H9 (cell line): ENCODE measurements around the gene IRF2BPL. TPM values are rescaled to one million over a fixed set of nuclear protein-coding genes. Genes with fewer than 3 reads are reported as not detected.

Source experiments
- DNase-seq: peaks from one replicate; pipeline ENCODE4 v3.0.0-alpha.2; 2017
- H2AFZ ChIP-seq: one replicate; pipeline ENCODE4 v1.6.1; 2013; ENCODE audit warnings: mild to moderate bottlenecking, low read length, control low read depth, moderate library complexity
- H2AK5ac ChIP-seq: 2 replicates; pipeline ENCODE4 v1.6.1; 2013; ENCODE audit warnings: low read length, control low read depth, mixed read lengths; ENCODE audit not compliant: insufficient read length
- H2BK120ac ChIP-seq: one replicate; pipeline ENCODE4 v1.6.1; 2013; ENCODE audit warnings: low read depth, mild to moderate bottlenecking, low read length, control low read depth, inconsistent platforms; ENCODE audit not compliant: poor library complexity, severe bottlenecking
- H2BK12ac ChIP-seq: 2 replicates; pipeline ENCODE4 v1.6.1; 2013; ENCODE audit warnings: low read length, control low read depth, mixed read lengths, low read depth; ENCODE audit not compliant: insufficient read length
- H2BK15ac ChIP-seq: 2 replicates; pipeline ENCODE4 v1.6.1; 2013; ENCODE audit warnings: low read depth, low read length, control low read depth
- H2BK20ac ChIP-seq: one replicate; pipeline ENCODE4 v1.6.1; 2013; ENCODE audit warnings: low read depth, mild to moderate bottlenecking, low read length, control low read depth, inconsistent platforms; ENCODE audit not compliant: poor library complexity, severe bottlenecking
- H2BK5ac ChIP-seq: 2 replicates; pipeline ENCODE4 v1.6.1; 2013; ENCODE audit warnings: low read length, control low read depth, mixed read lengths; ENCODE audit not compliant: insufficient read length
- H3K14ac ChIP-seq: 2 replicates; pipeline ENCODE4 v1.6.1; 2013; ENCODE audit warnings: low read length, control low read depth; ENCODE audit not compliant: insufficient read depth
- H3K18ac ChIP-seq: 2 replicates; pipeline ENCODE4 v1.6.1; 2013; ENCODE audit warnings: low read depth, mild to moderate bottlenecking, mixed read lengths, low read length, control low read depth; ENCODE audit not compliant: insufficient read length
- H3K23ac ChIP-seq: 2 replicates; pipeline ENCODE4 v1.6.1; 2013; ENCODE audit warnings: low read length, control low read depth, mixed read lengths, low read depth; ENCODE audit not compliant: insufficient read length
- H3K23me2 ChIP-seq: 2 replicates; pipeline ENCODE4 v1.6.1; 2013; ENCODE audit warnings: low read depth, mild to moderate bottlenecking, mixed read lengths, low read length, control low read depth; ENCODE audit not compliant: insufficient read length, poor library complexity, severe bottlenecking
- H3K27ac ChIP-seq: 2 replicates; pipeline ENCODE4 v1.5.1; 2013; ENCODE audit warnings: low read length, control low read depth, mixed read lengths, low read depth; ENCODE audit not compliant: insufficient read length
- H3K27me3 ChIP-seq: 2 replicates; pipeline ENCODE4 v1.6.1; 2013; ENCODE audit warnings: low read length, control low read depth, inconsistent platforms; ENCODE audit not compliant: insufficient read depth
- H3K4ac ChIP-seq: 2 replicates; pipeline ENCODE4 v1.6.1; 2013; ENCODE audit warnings: low read depth, mild to moderate bottlenecking, control low read depth, inconsistent platforms, low read length, moderate library complexity
- H3K4me1 ChIP-seq: 2 replicates; pipeline ENCODE4 v1.6.1; 2013; ENCODE audit warnings: low read length, control low read depth, inconsistent platforms; ENCODE audit not compliant: insufficient read depth
- H3K4me2 ChIP-seq: 2 replicates; pipeline ENCODE4 v1.6.1; 2013; ENCODE audit warnings: low read length, control low read depth, mixed read lengths; ENCODE audit not compliant: insufficient read length, insufficient read depth
- H3K56ac ChIP-seq: 2 replicates; pipeline ENCODE4 v1.6.1; 2013; ENCODE audit warnings: low read depth, mild to moderate bottlenecking, mixed read lengths, low read length, control low read depth; ENCODE audit not compliant: insufficient read length
- H3K79me1 ChIP-seq: 2 replicates; pipeline ENCODE4 v1.6.1; 2013; ENCODE audit warnings: low read depth, mild to moderate bottlenecking, moderate library complexity, low read length, control low read depth, inconsistent platforms; ENCODE audit not compliant: insufficient read depth, poor library complexity, severe bottlenecking
- H3K79me2 ChIP-seq: 2 replicates; pipeline ENCODE4 v1.6.1; 2013; ENCODE audit warnings: low read length, control low read depth, inconsistent platforms; ENCODE audit not compliant: insufficient read depth
- H3K9ac ChIP-seq: 2 replicates; pipeline ENCODE4 v1.6.1; 2013; ENCODE audit warnings: low read length, control low read depth, mixed read lengths; ENCODE audit not compliant: insufficient read length; ENCODE audit errors: extremely low read depth
- H3K9me3 ChIP-seq: one replicate; pipeline ENCODE4 v1.6.1; 2013; ENCODE audit warnings: low read depth, low read length, inconsistent platforms; ENCODE audit not compliant: control insufficient read depth
- H3T11ph ChIP-seq: one replicate; pipeline ENCODE4 v1.6.1; 2013; ENCODE audit warnings: mild to moderate bottlenecking, low read length, control low read depth, inconsistent platforms
- H4K20me1 ChIP-seq: one replicate; pipeline ENCODE4 v1.6.1; 2013; ENCODE audit not compliant: control insufficient read depth, insufficient read length, insufficient read depth
- H4K5ac ChIP-seq: 2 replicates; pipeline ENCODE4 v1.6.1; 2013; ENCODE audit warnings: low read depth, mild to moderate bottlenecking, mixed read lengths, low read length, control low read depth; ENCODE audit not compliant: insufficient read length
- H4K8ac ChIP-seq: replicated peaks from 2 replicates; pipeline ENCODE4 v1.6.1; 2013; ENCODE audit warnings: low read length, control low read depth, mixed read lengths, low read depth; ENCODE audit not compliant: insufficient read length
- H4K91ac ChIP-seq: 2 replicates; pipeline ENCODE4 v1.6.1; 2013; ENCODE audit warnings: low read depth, mild to moderate bottlenecking, moderate library complexity, mixed read lengths, low read length, control low read depth; ENCODE audit not compliant: insufficient read length
- H3K27ac Mint-ChIP-seq, 3 experiments: 2 replicates in 2 of 3; 3 replicates in 1 of 3; pipeline ENCODE4 v1.8.0; 2020 to 2021; ENCODE audit warnings: mixed read lengths in 3 of 3, mild to moderate bottlenecking in 1 of 3, moderate library complexity in 1 of 3
- H3K27me3 Mint-ChIP-seq: 2 replicates; pipeline ENCODE4 v1.8.0; 2021; ENCODE audit warnings: low read depth, mild to moderate bottlenecking, moderate library complexity, mixed read lengths
- H3K36me3 Mint-ChIP-seq, 3 experiments: 2 replicates in 2 of 3; 3 replicates in 1 of 3; pipeline ENCODE4 v1.8.0; 2020 to 2021; ENCODE audit warnings: low read depth in 3 of 3, mixed read lengths in 3 of 3; ENCODE audit not compliant: insufficient read depth in 1 of 3
- H3K4me1 Mint-ChIP-seq, 2 experiments: 2 replicates each; pipeline ENCODE4 v1.8.0; 2020; ENCODE audit warnings: mixed read lengths in 2 of 2
- H3K4me3 Mint-ChIP-seq, 2 experiments: 2 replicates in 1 of 2; 3 replicates in 1 of 2; pipeline ENCODE4 v1.8.0; 2020 to 2021; ENCODE audit warnings: mild to moderate bottlenecking in 2 of 2, mixed read lengths in 2 of 2, moderate library complexity in 1 of 2
- H3K9me3 Mint-ChIP-seq, 2 experiments: 2 replicates in 1 of 2; 3 replicates in 1 of 2; pipeline ENCODE4 v1.8.0; 2020; ENCODE audit warnings: mild to moderate bottlenecking in 2 of 2, mixed read lengths in 2 of 2, moderate library complexity in 1 of 2
- WGBS: extraction: QIAGEN DNeasy Blood & Tissue Kit; methylation state at CpG from one replicate; pipeline ENCODE4 v1.1.7; 2013; ENCODE audit warnings: missing lambda C conversion rate, low lambda C conversion rate, mixed read lengths; ENCODE audit not compliant: insufficient read length; ENCODE audit errors: extremely low coverage; 5-methylcytosine and 5-hydroxymethylcytosine counted together
- total RNA-seq: library from RNA; stranded (reverse); gene quantifications from 2 replicates; pipeline ENCODE4 v1.2.1, GENCODE V29; 2021
- TF ChIP-seq, protein P1 (sequence below): fragments of 200-600 bp; sonication (generic); conservative IDR thresholded peaks from 3 replicates; pipeline ENCODE4 v1.8.0; 2021; ENCODE audit warnings: antibody characterized with exemption, mild to moderate bottlenecking

IRF2BPL gene
- total RNA-seq, 1 experiment from 2014 or later: 59.0 TPM

DNA sequence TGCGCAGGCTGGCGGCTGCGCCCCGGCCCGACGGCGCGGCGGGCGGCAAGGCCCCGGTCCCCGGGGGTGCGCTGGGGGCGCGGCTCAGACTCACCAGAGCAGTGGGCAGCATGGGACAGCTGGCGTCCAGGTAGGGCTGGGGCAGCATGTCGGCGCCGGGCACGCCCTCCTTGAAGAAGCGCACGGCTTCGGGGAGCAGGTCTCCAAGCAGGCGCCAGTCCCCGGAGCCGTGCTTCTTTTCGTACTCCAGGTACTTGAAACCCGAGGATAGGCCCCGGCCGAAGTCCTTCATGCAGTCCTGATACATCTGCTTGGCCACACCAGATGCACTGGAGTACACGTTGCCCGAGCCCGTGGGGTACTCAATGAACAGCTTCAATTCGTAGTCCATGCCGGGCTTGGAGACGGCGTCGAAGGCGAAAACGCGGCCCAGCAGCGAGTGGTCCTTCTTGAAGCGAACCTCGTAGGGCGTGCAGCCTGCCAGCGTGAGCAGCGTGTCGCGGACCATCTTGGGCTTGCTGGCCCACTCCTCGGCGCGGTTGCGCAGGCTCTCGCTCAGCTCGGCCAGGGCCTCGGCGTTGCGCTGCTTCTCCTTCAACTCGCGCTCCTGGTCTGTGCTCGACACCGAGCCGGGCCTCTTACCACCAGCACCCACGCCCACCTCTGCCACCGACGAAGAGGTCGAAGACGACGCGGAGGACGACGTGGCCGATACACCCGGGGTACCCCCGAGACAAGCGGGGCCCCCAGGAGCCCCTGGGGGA lies 2.2 kb downstream of the IRF2BPL start:
- peak overlapping the region; percentile 65 for H3K18ac ChIP-seq
- H3K9me3 ChIP-seq: no peaks in the 10 kb centered on the region
- Mint-ChIP-seq H3K9me3 (no peaks in the 10 kb centered on the region), H3K4me1 (peaks cover 46 to 61% of the 10 kb centered on the region in 2 experiments), H3K27me3 (no peaks in the 10 kb centered on the region), H3K36me3 (peaks cover 4 to 14% (median 9%) of the 10 kb centered on the region in 3 experiments; a peak in 6 of 7 replicates), H3K27ac (0 out of 7 replicates have a peak overlapping the region, but pooled peaks of 1 of the 3 experiments have one; percentile 52), H3K4me3 (peak overlapping the region; percentile 77 to 86)
- no peak overlapping the region for H3K23ac ChIP-seq
- no peak overlapping the region for H4K8ac ChIP-seq
- no peak overlapping the region for H4K5ac ChIP-seq
- no peak overlapping the region for H3K56ac ChIP-seq
- H4K20me1 ChIP-seq: peaks cover 6% of the 10 kb centered on the region
- no peak overlapping the region for H2BK12ac ChIP-seq
- no peak overlapping the region for H4K91ac ChIP-seq
- H3K4ac ChIP-seq: no peak overlapping the region
- no peaks in the 10 kb centered on the region for H3K27me3 ChIP-seq
- H3K4me1 ChIP-seq: peaks cover 6% of the 10 kb centered on the region
- H2BK20ac ChIP-seq: no peak overlapping the region
- no peak overlapping the region for H2BK5ac ChIP-seq
- peaks cover 36% of the 10 kb centered on the region for H3K23me2 ChIP-seq
- peaks cover 14% of the 10 kb centered on the region; the same call in 1 of the 2 replicates for H3K79me2 ChIP-seq
- no peak overlapping the region for H3T11ph ChIP-seq
- H3K4me2 ChIP-seq: peak overlapping the region; percentile 57
- no peak overlapping the region for H3K27ac ChIP-seq
- peak overlapping the region; percentile 61 for H3K14ac ChIP-seq
- H2BK15ac ChIP-seq: no peak overlapping the region
- no peak overlapping the region for H2AFZ ChIP-seq
- peak overlapping the region; percentile 46 for H3K9ac ChIP-seq
- no peaks in the 10 kb centered on the region for H3K79me1 ChIP-seq
- H2AK5ac ChIP-seq: no peak overlapping the region
- no peak overlapping the region for H2BK120ac ChIP-seq
- TF ChIP-seq, protein P1, sequence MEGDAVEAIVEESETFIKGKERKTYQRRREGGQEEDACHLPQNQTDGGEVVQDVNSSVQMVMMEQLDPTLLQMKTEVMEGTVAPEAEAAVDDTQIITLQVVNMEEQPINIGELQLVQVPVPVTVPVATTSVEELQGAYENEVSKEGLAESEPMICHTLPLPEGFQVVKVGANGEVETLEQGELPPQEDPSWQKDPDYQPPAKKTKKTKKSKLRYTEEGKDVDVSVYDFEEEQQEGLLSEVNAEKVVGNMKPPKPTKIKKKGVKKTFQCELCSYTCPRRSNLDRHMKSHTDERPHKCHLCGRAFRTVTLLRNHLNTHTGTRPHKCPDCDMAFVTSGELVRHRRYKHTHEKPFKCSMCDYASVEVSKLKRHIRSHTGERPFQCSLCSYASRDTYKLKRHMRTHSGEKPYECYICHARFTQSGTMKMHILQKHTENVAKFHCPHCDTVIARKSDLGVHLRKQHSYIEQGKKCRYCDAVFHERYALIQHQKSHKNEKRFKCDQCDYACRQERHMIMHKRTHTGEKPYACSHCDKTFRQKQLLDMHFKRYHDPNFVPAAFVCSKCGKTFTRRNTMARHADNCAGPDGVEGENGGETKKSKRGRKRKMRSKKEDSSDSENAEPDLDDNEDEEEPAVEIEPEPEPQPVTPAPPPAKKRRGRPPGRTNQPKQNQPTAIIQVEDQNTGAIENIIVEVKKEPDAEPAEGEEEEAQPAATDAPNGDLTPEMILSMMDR: no peak
- DNase-seq: no peak
- no CpG with 5 or more reads among the region's 76 CpGs for WGBS
